HEK293 (cell line): ENCODE measurements around the gene PIP4K2B.

Source experiments
- BCL11A ChIP-seq: fragments of 450-650 bp; formaldehyde crosslinking; IDR thresholded peaks from 2 replicates; pipeline ENCODE4 v1.5.1; 2016; ENCODE audit warnings: low read depth, missing biosample characterization, missing genetic modification characterization
- GLIS1 ChIP-seq: fragments of 450-650 bp; formaldehyde crosslinking; IDR thresholded peaks from 2 replicates; pipeline ENCODE4 v1.5.1; 2016; ENCODE audit warnings: missing biosample characterization, missing genetic modification characterization
- PRDM1 ChIP-seq: fragments of 450-650 bp; formaldehyde crosslinking; IDR thresholded peaks from 2 replicates; pipeline ENCODE4; 2016; ENCODE audit warnings: missing biosample characterization, missing genetic modification characterization
- YY2 ChIP-seq: fragments of 450-650 bp; formaldehyde crosslinking; IDR thresholded peaks from 2 replicates; pipeline ENCODE4 v1.5.1; 2016; ENCODE audit warnings: missing biosample characterization, missing genetic modification characterization
- ZNF112 ChIP-seq: fragments of 450-650 bp; formaldehyde crosslinking; IDR thresholded peaks from 2 replicates; pipeline ENCODE4 v1.5.0; 2017; ENCODE audit warnings: missing biosample characterization, missing genetic modification characterization
- ZNF121 ChIP-seq: fragments of 450-650 bp; formaldehyde crosslinking; IDR thresholded peaks from 2 replicates; pipeline ENCODE4 v1.5.1; 2016; ENCODE audit warnings: missing biosample characterization, missing genetic modification characterization
- ZNF202 ChIP-seq: fragments of 450-650 bp; formaldehyde crosslinking; IDR thresholded peaks from 2 replicates; pipeline ENCODE4 v1.5.1; 2016; ENCODE audit warnings: missing biosample characterization, missing genetic modification characterization, borderline replicate concordance
- ZNF211 ChIP-seq: fragments of 450-650 bp; formaldehyde crosslinking; IDR thresholded peaks from 2 replicates; pipeline ENCODE4 v1.5.1; 2016; ENCODE audit warnings: low read depth, missing biosample characterization, missing genetic modification characterization
- ZNF23 ChIP-seq: fragments of 450-650 bp; formaldehyde crosslinking; IDR thresholded peaks from 2 replicates; pipeline ENCODE4 v1.5.1; 2016; ENCODE audit warnings: missing biosample characterization, missing genetic modification characterization, borderline replicate concordance
- ZNF324 ChIP-seq: fragments of 450-650 bp; formaldehyde crosslinking; IDR thresholded peaks from 2 replicates; pipeline ENCODE4 v1.5.1; 2016; ENCODE audit warnings: missing biosample characterization, missing genetic modification characterization
- ZNF354C ChIP-seq: fragments of 450-650 bp; formaldehyde crosslinking; IDR thresholded peaks from 2 replicates; pipeline ENCODE4 v1.5.1; 2016; ENCODE audit warnings: missing biosample characterization, missing genetic modification characterization, low read depth, borderline replicate concordance
- ZNF416 ChIP-seq: fragments of 450-650 bp; formaldehyde crosslinking; IDR thresholded peaks from 2 replicates; pipeline ENCODE4 v1.5.1; 2016; ENCODE audit warnings: missing biosample characterization, missing genetic modification characterization
- ZNF433 ChIP-seq: fragments of 450-650 bp; formaldehyde crosslinking; IDR thresholded peaks from 2 replicates; pipeline ENCODE4 v1.5.1; 2016; ENCODE audit warnings: missing biosample characterization, missing genetic modification characterization, low read depth
- ZNF555 ChIP-seq: fragments of 450-650 bp; formaldehyde crosslinking; conservative IDR thresholded peaks from 2 replicates; pipeline ENCODE4 v1.5.1; 2017; ENCODE audit warnings: missing biosample characterization, mild to moderate bottlenecking, missing genetic modification characterization, inconsistent platforms
- ZNF621 ChIP-seq: fragments of 450-650 bp; formaldehyde crosslinking; IDR thresholded peaks from 2 replicates; pipeline ENCODE4 v1.5.1; 2017; ENCODE audit warnings: missing biosample characterization, missing genetic modification characterization
- ZNF624 ChIP-seq: fragments of 450-650 bp; formaldehyde crosslinking; IDR thresholded peaks from 2 replicates; pipeline ENCODE4 v1.5.1; 2017; ENCODE audit warnings: missing biosample characterization, missing genetic modification characterization
- ZNF664 ChIP-seq: fragments of 450-650 bp; formaldehyde crosslinking; IDR thresholded peaks from 2 replicates; pipeline ENCODE4 v1.5.1; 2016; ENCODE audit warnings: missing biosample characterization, missing genetic modification characterization
- ZNF747 ChIP-seq: fragments of 450-650 bp; formaldehyde crosslinking; IDR thresholded peaks from 2 replicates; pipeline ENCODE4 v1.5.1; 2016; ENCODE audit warnings: missing biosample characterization, missing genetic modification characterization
- ZNF768 ChIP-seq: fragments of 450-650 bp; formaldehyde crosslinking; IDR thresholded peaks from 2 replicates; pipeline ENCODE4 v1.5.1; 2018; ENCODE audit warnings: missing biosample characterization, mild to moderate bottlenecking, missing genetic modification characterization
- TF ChIP-seq, protein P1 (sequence below): fragments of 450-650 bp; formaldehyde crosslinking; IDR thresholded peaks from 2 replicates; pipeline ENCODE4 v1.5.1; 2016; ENCODE audit warnings: missing biosample characterization, missing genetic modification characterization
- TF ChIP-seq, protein P2 (sequence below): fragments of 450-650 bp; formaldehyde crosslinking; IDR thresholded peaks from 2 replicates; pipeline ENCODE4 v1.5.1; 2016; ENCODE audit warnings: missing biosample characterization, missing genetic modification characterization
- TF ChIP-seq, protein P3 (sequence below): fragments of 450-650 bp; formaldehyde crosslinking; IDR thresholded peaks from 2 replicates; pipeline ENCODE4 v1.5.1; 2016; ENCODE audit warnings: missing biosample characterization, missing genetic modification characterization
- TF ChIP-seq, protein P4 (sequence below): fragments of 450-650 bp; formaldehyde crosslinking; IDR thresholded peaks from 2 replicates; pipeline ENCODE4 v1.5.1; 2016; ENCODE audit warnings: missing biosample characterization, missing genetic modification characterization
- TF ChIP-seq, protein P5 (sequence below): fragments of 450-650 bp; formaldehyde crosslinking; IDR thresholded peaks from 2 replicates; pipeline ENCODE4 v1.5.1; 2016; ENCODE audit warnings: missing biosample characterization, missing genetic modification characterization
- TF ChIP-seq, protein P6 (sequence below): fragments of 450-650 bp; formaldehyde crosslinking; IDR thresholded peaks from 2 replicates; pipeline ENCODE4 v1.5.1; 2016; ENCODE audit warnings: missing biosample characterization, missing genetic modification characterization, borderline replicate concordance

PIP4K2B gene

DNA sequence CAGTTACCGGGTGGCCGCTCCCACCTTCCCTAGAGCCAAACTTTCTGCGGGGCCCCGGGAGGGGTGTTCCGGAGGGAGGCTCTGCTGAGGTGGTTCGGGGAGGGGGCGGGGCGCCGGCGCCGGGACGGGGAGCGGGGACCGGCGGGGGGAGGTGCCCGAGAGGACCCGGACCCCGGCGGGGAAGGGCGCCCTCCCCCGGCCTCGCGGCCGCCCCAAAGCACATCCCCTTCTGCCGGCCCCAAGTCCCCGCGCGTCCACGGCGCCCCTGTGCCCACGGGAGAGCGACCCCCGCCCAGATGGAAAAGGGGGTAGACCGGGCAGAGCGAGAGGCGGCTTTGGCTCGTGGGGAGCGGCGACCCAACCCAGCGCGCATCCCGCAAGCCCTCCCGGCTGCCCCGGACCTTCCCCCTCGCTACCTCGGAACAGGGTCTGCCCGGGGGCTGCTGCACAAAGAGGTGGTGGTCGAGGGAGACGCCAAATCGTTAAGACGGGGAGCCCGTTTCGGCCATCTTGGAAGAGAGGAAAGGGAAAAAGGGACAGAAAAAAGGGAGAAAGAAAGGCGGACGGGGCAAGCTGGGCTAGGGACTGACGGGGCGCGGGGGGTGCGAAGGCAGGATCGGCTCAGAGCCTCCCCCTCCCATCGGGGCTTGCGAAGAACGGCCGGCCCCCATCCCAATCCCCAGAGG is 51.8 kb downstream of the PIP4K2B start (continued):
- TF ChIP-seq, protein P1, sequence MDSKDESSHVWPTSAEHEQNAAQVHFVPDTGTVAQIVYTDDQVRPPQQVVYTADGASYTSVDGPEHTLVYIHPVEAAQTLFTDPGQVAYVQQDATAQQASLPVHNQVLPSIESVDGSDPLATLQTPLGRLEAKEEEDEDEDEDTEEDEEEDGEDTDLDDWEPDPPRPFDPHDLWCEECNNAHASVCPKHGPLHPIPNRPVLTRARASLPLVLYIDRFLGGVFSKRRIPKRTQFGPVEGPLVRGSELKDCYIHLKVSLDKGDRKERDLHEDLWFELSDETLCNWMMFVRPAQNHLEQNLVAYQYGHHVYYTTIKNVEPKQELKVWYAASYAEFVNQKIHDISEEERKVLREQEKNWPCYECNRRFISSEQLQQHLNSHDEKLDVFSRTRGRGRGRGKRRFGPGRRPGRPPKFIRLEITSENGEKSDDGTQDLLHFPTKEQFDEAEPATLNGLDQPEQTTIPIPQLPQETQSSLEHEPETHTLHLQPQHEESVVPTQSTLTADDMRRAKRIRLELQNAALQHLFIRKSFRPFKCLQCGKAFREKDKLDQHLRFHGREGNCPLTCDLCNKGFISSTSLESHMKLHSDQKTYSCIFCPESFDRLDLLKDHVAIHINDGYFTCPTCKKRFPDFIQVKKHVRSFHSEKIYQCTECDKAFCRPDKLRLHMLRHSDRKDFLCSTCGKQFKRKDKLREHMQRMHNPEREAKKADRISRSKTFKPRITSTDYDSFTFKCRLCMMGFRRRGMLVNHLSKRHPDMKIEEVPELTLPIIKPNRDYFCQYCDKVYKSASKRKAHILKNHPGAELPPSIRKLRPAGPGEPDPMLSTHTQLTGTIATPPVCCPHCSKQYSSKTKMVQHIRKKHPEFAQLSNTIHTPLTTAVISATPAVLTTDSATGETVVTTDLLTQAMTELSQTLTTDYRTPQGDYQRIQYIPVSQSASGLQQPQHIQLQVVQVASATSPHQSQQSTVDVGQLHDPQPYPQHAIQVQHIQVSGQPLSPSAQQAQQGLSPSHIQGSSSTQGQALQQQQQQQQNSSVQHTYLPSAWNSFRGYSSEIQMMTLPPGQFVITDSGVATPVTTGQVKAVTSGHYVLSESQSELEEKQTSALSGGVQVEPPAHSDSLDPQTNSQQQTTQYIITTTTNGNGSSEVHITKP (tag by site-specific recombination), result peak; percentile 96
- TF ChIP-seq ZNF211 (tag by site-specific recombination), result no peak
- no peak for TF ChIP-seq ZNF112 (tag by site-specific recombination)
- TF ChIP-seq PRDM1 (tag by site-specific recombination), result peak; percentile 90
- TF ChIP-seq YY2 (tag by site-specific recombination), result peak; percentile 58
- TF ChIP-seq, protein P2, sequence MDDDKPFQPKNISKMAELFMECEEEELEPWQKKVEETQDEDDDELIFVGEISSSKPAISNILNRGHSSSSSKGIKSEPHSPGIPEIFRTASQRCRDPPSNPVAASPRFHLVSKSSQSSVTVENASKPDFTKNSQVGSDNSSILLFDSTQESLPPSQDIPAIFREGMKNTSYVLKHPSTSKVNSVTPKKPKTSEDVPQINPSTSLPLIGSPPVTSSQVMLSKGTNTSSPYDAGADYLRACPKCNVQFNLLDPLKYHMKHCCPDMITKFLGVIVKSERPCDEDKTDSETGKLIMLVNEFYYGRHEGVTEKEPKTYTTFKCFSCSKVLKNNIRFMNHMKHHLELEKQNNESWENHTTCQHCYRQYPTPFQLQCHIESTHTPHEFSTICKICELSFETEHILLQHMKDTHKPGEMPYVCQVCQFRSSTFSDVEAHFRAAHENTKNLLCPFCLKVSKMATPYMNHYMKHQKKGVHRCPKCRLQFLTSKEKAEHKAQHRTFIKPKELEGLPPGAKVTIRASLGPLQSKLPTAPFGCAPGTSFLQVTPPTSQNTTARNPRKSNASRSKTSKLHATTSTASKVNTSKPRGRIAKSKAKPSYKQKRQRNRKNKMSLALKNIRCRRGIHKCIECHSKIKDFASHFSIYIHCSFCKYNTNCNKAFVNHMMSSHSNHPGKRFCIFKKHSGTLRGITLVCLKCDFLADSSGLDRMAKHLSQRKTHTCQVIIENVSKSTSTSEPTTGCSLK (tag by site-specific recombination), result no peak
- TF ChIP-seq, protein P3, sequence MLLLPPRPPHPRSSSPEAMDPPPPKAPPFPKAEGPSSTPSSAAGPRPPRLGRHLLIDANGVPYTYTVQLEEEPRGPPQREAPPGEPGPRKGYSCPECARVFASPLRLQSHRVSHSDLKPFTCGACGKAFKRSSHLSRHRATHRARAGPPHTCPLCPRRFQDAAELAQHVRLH (tag by site-specific recombination), result no peak
- no peak for TF ChIP-seq ZNF555
- TF ChIP-seq ZNF624 (tag by site-specific recombination), result no peak
- peak; percentile 26; the same call in 1 of the 2 replicates for TF ChIP-seq ZNF324
- TF ChIP-seq ZNF747, result no peak
- no peak for TF ChIP-seq ZNF433 (tag by site-specific recombination)
- no peak for TF ChIP-seq ZNF621 (tag by site-specific recombination)
- TF ChIP-seq ZNF23 (tag by site-specific recombination), result no peak
- TF ChIP-seq ZNF354C, result no peak
- TF ChIP-seq, protein P4, sequence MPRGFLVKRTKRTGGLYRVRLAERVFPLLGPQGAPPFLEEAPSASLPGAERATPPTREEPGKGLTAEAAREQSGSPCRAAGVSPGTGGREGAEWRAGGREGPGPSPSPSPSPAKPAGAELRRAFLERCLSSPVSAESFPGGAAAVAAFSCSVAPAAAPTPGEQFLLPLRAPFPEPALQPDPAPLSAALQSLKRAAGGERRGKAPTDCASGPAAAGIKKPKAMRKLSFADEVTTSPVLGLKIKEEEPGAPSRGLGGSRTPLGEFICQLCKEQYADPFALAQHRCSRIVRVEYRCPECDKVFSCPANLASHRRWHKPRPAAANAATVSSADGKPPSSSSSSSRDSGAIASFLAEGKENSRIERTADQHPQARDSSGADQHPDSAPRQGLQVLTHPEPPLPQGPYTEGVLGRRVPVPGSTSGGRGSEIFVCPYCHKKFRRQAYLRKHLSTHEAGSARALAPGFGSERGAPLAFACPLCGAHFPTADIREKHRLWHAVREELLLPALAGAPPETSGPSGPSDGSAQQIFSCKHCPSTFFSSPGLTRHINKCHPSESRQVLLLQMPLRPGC, result 0 out of 2 replicates have a peak, but pooled peaks have one; percentile 14
- no peak for TF ChIP-seq ZNF202 (tag by site-specific recombination)
- TF ChIP-seq, protein P5, sequence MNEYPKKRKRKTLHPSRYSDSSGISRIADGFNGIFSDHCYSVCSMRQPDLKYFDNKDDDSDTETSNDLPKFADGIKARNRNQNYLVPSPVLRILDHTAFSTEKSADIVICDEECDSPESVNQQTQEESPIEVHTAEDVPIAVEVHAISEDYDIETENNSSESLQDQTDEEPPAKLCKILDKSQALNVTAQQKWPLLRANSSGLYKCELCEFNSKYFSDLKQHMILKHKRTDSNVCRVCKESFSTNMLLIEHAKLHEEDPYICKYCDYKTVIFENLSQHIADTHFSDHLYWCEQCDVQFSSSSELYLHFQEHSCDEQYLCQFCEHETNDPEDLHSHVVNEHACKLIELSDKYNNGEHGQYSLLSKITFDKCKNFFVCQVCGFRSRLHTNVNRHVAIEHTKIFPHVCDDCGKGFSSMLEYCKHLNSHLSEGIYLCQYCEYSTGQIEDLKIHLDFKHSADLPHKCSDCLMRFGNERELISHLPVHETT (tag by site-specific recombination), result 0 out of 2 replicates have a peak, but pooled peaks have one; percentile 38
- no peak for TF ChIP-seq BCL11A (tag by site-specific recombination)
- no peak for TF ChIP-seq ZNF768
- TF ChIP-seq ZNF416 (tag by site-specific recombination), result no peak
- TF ChIP-seq ZNF121, result no peak
- TF ChIP-seq, protein P6, sequence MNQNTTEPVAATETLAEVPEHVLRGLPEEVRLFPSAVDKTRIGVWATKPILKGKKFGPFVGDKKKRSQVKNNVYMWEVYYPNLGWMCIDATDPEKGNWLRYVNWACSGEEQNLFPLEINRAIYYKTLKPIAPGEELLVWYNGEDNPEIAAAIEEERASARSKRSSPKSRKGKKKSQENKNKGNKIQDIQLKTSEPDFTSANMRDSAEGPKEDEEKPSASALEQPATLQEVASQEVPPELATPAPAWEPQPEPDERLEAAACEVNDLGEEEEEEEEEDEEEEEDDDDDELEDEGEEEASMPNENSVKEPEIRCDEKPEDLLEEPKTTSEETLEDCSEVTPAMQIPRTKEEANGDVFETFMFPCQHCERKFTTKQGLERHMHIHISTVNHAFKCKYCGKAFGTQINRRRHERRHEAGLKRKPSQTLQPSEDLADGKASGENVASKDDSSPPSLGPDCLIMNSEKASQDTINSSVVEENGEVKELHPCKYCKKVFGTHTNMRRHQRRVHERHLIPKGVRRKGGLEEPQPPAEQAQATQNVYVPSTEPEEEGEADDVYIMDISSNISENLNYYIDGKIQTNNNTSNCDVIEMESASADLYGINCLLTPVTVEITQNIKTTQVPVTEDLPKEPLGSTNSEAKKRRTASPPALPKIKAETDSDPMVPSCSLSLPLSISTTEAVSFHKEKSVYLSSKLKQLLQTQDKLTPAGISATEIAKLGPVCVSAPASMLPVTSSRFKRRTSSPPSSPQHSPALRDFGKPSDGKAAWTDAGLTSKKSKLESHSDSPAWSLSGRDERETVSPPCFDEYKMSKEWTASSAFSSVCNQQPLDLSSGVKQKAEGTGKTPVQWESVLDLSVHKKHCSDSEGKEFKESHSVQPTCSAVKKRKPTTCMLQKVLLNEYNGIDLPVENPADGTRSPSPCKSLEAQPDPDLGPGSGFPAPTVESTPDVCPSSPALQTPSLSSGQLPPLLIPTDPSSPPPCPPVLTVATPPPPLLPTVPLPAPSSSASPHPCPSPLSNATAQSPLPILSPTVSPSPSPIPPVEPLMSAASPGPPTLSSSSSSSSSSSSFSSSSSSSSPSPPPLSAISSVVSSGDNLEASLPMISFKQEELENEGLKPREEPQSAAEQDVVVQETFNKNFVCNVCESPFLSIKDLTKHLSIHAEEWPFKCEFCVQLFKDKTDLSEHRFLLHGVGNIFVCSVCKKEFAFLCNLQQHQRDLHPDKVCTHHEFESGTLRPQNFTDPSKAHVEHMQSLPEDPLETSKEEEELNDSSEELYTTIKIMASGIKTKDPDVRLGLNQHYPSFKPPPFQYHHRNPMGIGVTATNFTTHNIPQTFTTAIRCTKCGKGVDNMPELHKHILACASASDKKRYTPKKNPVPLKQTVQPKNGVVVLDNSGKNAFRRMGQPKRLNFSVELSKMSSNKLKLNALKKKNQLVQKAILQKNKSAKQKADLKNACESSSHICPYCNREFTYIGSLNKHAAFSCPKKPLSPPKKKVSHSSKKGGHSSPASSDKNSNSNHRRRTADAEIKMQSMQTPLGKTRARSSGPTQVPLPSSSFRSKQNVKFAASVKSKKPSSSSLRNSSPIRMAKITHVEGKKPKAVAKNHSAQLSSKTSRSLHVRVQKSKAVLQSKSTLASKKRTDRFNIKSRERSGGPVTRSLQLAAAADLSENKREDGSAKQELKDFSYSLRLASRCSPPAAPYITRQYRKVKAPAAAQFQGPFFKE (tag by site-specific recombination), result no peak
- no peak for TF ChIP-seq ZNF664 (tag by site-specific recombination)
- TF ChIP-seq GLIS1 (tag by site-specific recombination), result peak; percentile 38
